K562 (cell line): ENCODE data around the gene THAP9. TPM values are rescaled to one million over a fixed set of nuclear protein-coding genes. Genes with fewer than 3 reads are reported as not detected.

Source experiments
- FOXK1 ChIP-seq: sonication (generic); formaldehyde crosslinking; IDR thresholded peaks from 2 replicates; pipeline ENCODE4 v1.8.0; 2022; ENCODE audit warnings: missing genetic modification reagents, mild to moderate bottlenecking, borderline replicate concordance
- FOXO4 ChIP-seq: fragments of 450-650 bp; formaldehyde crosslinking; IDR thresholded peaks from 2 replicates; pipeline ENCODE4 v1.4.0; 2020; ENCODE audit warnings: mild to moderate bottlenecking, moderate library complexity
- FOXP4 ChIP-seq: sonication (generic); formaldehyde crosslinking; IDR thresholded peaks from 2 replicates; pipeline ENCODE4 v1.8.0; 2022; ENCODE audit warnings: mild to moderate bottlenecking, missing genetic modification reagents, borderline replicate concordance
- GABPB1 ChIP-seq: sonication (generic); formaldehyde crosslinking; IDR thresholded peaks from 2 replicates; pipeline ENCODE4 v1.8.0; 2022; ENCODE audit warnings: mild to moderate bottlenecking, missing genetic modification reagents
- HNRNPLL ChIP-seq: fragments of 200-400 bp; formaldehyde crosslinking; IDR thresholded peaks from 2 replicates; pipeline ENCODE4 v1.6.1; 2017; ENCODE audit warnings: low read length, low read depth, mild to moderate bottlenecking; ENCODE audit not compliant: poor library complexity, severe bottlenecking
- MBD1 ChIP-seq: fragments of 250-450 bp; sonication (Bioruptor Pico); IDR thresholded peaks from 2 replicates; pipeline ENCODE4 v1.8.0; 2022; ENCODE audit warnings: inconsistent platforms
- MXI1 ChIP-seq: IDR thresholded peaks from 2 replicates; pipeline ENCODE4 v1.6.1; 2011; ENCODE audit warnings: low read depth, mild to moderate bottlenecking, improper control_type of control experiment, low read length
- SMAD1 ChIP-seq: fragments of 150-350 bp; IDR thresholded peaks from 2 replicates; pipeline ENCODE4 v1.6.1; 2014; ENCODE audit warnings: low read length, low read depth; ENCODE audit not compliant: partially characterized antibody
- ZC3H11A ChIP-seq: IDR thresholded peaks from 2 replicates; pipeline ENCODE4 v1.6.1; 2012; ENCODE audit warnings: low read depth, low read length, improper control_type of control experiment
- ZNF408 ChIP-seq: fragments of 250-450 bp; sonication (Bioruptor Pico); IDR thresholded peaks from 2 replicates; pipeline ENCODE4 v1.4.0; 2020; ENCODE audit warnings: low read depth, mild to moderate bottlenecking, moderate library complexity
- ZNF586 ChIP-seq: fragments of 450-650 bp; formaldehyde crosslinking; conservative IDR thresholded peaks from 2 replicates; pipeline ENCODE4 v1.4.0; 2020; ENCODE audit warnings: mild to moderate bottlenecking, moderate library complexity
- ZNF609 ChIP-seq: sonication (generic); formaldehyde crosslinking; IDR thresholded peaks from 2 replicates; pipeline ENCODE4 v1.8.1; 2023; ENCODE audit warnings: missing genetic modification reagents, mild to moderate bottlenecking, borderline replicate concordance
- ZNF717 ChIP-seq: fragments of 250-450 bp; sonication (Bioruptor Pico); IDR thresholded peaks from 2 replicates; pipeline ENCODE4 v1.5.0; 2021
- ZNF77 ChIP-seq: fragments of 250-450 bp; sonication (Bioruptor Pico); IDR thresholded peaks from 2 replicates; pipeline ENCODE4 v1.5.0; 2020
- polyA plus RNA-seq, 8 experiments: library from polyadenylated mRNA; depleted of rRNA in 4 of 8; stranded (reverse) in 5 of 8; unstranded in 3 of 8; fragments of >200 nt; fragmentation: Nextera tagmentation in 2 of 8; fragmentation: Illumina TruSeq in 1 of 8; extraction: Ambion mirVana in 2 of 8; extraction: Trizol in 1 of 8; gene quantifications; 2 replicates each; pipeline versions ENCODE4 v1.2.1 to v1.2.3, GENCODE V29; 2011 to 2014; ENCODE audit warnings: inconsistent platforms in 1 of 8, missing spikeins in 1 of 8
- total RNA-seq, 7 experiments: library from RNA; depleted of rRNA in 6 of 7; stranded (reverse); fragments of >200 nt in 6 of 7; fragmentation: Illumina TruSeq in 2 of 7; extraction: Trizol in 2 of 7; gene quantifications; 2 replicates each; pipeline versions ENCODE4 v1.2.1 to v1.2.3, GENCODE V29; 2011 to 2021; ENCODE audit warnings: low replicate concordance in 1 of 7

The THAP9 gene
- total and polyA plus RNA-seq, 9 of the 15 experiments (the other 6 are each of a cell fraction or from before 2014, with no cell fraction given), result 3.4 to 7.0 (median 5.4) TPM

GRCh38 chr4:82900411-82901182, at the start of gene THAP9 (continued):
- TF ChIP-seq FOXP4 (CRISPR knock-in tag) (no peak), ZNF408 (no peak), ZC3H11A (no peak), HNRNPLL (peak; percentile 99), SMAD1 (peak; percentile 80), FOXK1 (CRISPR knock-in tag) (peak; percentile 74; the same call in 1 of the 2 replicates), MBD1 (no peak), MXI1 (no peak), ZNF586 (CRISPR knock-in tag) (no peak), ZNF717 (CRISPR knock-in tag) (no peak), ZNF77 (no peak), FOXO4 (CRISPR knock-in tag) (no peak), ZNF609 (CRISPR knock-in tag) (peak; percentile 77; the same call in 1 of the 2 replicates), GABPB1 (CRISPR knock-in tag) (peak; percentile 90)
- TF ChIP-seq, all 486 proteins: peak for 186
